GM19193 (cell line): Measurements from ENCODE around the gene NELL1.

Experiments used
- POLR2A ChIP-seq: IDR thresholded peaks from 4 replicates; pipeline ENCODE4 v1.6.1; 2011; ENCODE audit not compliant: insufficient read depth, insufficient read length; ENCODE audit errors: extremely low read depth

The NELL1 gene

GRCh38 chr11:20880094-20880493 lies 210.7 kb downstream of the NELL1 start:
- no peak for TF ChIP-seq POLR2A

- TF ChIP-seq POLR2A, result no peak
Observed at GRCh38 chr11:20881328-20882079, 212.1 kb downstream of the NELL1 start.

- TF ChIP-seq POLR2A, result no peak
Observed at GRCh38 chr11:20887137-20887536, 217.8 kb downstream of the NELL1 start.

- no peak for TF ChIP-seq POLR2A
Observed at GRCh38 chr11:20894296-20894695, 224.9 kb downstream of the NELL1 start.

- no peak for TF ChIP-seq POLR2A
Observed at GRCh38 chr11:20909995-20910726, 240.8 kb downstream of the NELL1 start.

- no peak for TF ChIP-seq POLR2A
Observed at GRCh38 chr11:20910733-20911132, 241.3 kb downstream of the NELL1 start.

GRCh38 chr11:20912065-20912821 lies 242.9 kb downstream of the NELL1 start:
- no peak for TF ChIP-seq POLR2A

- no peak for TF ChIP-seq POLR2A
Observed at GRCh38 chr11:20912922-20913512, 243.6 kb downstream of the NELL1 start.

GRCh38 chr11:20917306-20917705 lies 247.9 kb downstream of the NELL1 start:
- TF ChIP-seq POLR2A, result no peak

- no peak for TF ChIP-seq POLR2A
Observed at GRCh38 chr11:20926799-20927540, 257.6 kb downstream of the NELL1 start.

- TF ChIP-seq POLR2A, result no peak
Observed at GRCh38 chr11:20931029-20931428, 261.6 kb downstream of the NELL1 start.

GRCh38 chr11:20933086-20933485 lies 263.7 kb downstream of the NELL1 start:
- no peak for TF ChIP-seq POLR2A

GRCh38 chr11:20933958-20934357 lies 264.6 kb downstream of the NELL1 start:
- TF ChIP-seq POLR2A, result no peak

GRCh38 chr11:20934516-20934915 lies 265.1 kb downstream of the NELL1 start:
- no peak for TF ChIP-seq POLR2A
